A549 treated with Hydrocortisone at 1 μM for 4 hours (cell line): ENCODE data around the gene SLC7A6. TPM values are rescaled to one million over a fixed set of nuclear protein-coding genes. Genes with fewer than 3 reads are reported as not detected.

Experiments
- total RNA-seq: library from RNA; stranded (reverse); fragments of 200-300 nt; extraction: Qiagen RNA extraction; gene quantifications from 5 replicates; pipeline ENCODE4 v1.2.3, GENCODE V29; 2022

Gene SLC7A6
- total RNA-seq: 30.2 to 39.3 TPM (median 32.9 TPM) in 5 replicates

GRCh38 chr16:68264128-68265077 is at the start of gene SLC7A6:
Gene SLC7A6 (plus strand): TSS chr16:68264526. CDS start chr16:68274727, 10,201 bp downstream.

GRCh38 chr16:68235887-68236136 is 28.5 kb upstream of the SLC7A6 start, which contains the start of gene ESRP2:
Gene ESRP2 (minus strand): TSS chr16:68236127. CDS start chr16:68236045, 82 bp downstream.

GRCh38 chr16:68244903-68245853 is 19.1 kb upstream of the SLC7A6 start, which contains the start of gene PLA2G15:
Gene PLA2G15 (plus strand): TSS chr16:68245373. CDS start chr16:68245427, 54 bp downstream.

GRCh38 chr16:68310774-68311511 is 46.6 kb downstream of the SLC7A6 start, which contains the start of the genes PRMT7 and SLC7A6OS:
Gene PRMT7 (plus strand): TSS chr16:68311019. CDS start chr16:68315980, 4,961 bp downstream.
Gene SLC7A6OS (minus strand): TSS chr16:68310946. CDS start chr16:68310926, 20 bp downstream.

Other genes with a start within 250 kb of the SLC7A6 start
- not detected in 5 replicates for gene DPEP2NB, start 248.6 kb upstream of the SLC7A6 start, total RNA-seq
- gene DDX28, start 241.3 kb upstream of the SLC7A6 start, total RNA-seq: 18.4 to 21.0 TPM (median 20.7 TPM) in 5 replicates
- 16.6 to 18.5 TPM (median 17.3 TPM) in 5 replicates for gene DUS2, start 241.2 kb upstream of the SLC7A6 start, total RNA-seq
- gene NFATC3, start 179.2 kb upstream of the SLC7A6 start, total RNA-seq: 12.8 to 16.1 TPM (median 14.0 TPM) in 5 replicates
- 0.08 to 0.22 TPM (median 0.09 TPM) in 5 replicates for gene ESRP2, start 28.4 kb upstream of the SLC7A6 start, total RNA-seq
- gene PLA2G15, start 19.2 kb upstream of the SLC7A6 start, total RNA-seq: 13.3 to 17.0 TPM (median 16.0 TPM) in 5 replicates
- gene SLC7A6OS, start 46.4 kb downstream of the SLC7A6 start, total RNA-seq: 10.8 to 12.6 TPM (median 12.2 TPM) in 5 replicates
- gene PRMT7, start 46.5 kb downstream of the SLC7A6 start, total RNA-seq: 29.3 to 34.9 TPM (median 30.2 TPM) in 5 replicates
- 0.13 to 0.25 TPM (median 0.16 TPM) in 5 replicates for gene SMPD3, start 184.0 kb downstream of the SLC7A6 start, total RNA-seq